ENCODE results near the gene ARRB1.

- TF ChIP-seq EZH2 (IDR thresholded peaks at IDR 0.05) (no peak), CTCF (IDR thresholded peaks at IDR 0.05) (no peak)
Measured at GRCh38 chr11:75323609-75324008, 27.9 kb downstream of the ARRB1 start.

All from neural progenitor cell (in vitro differentiated cells).